Stimulated activated CD4-positive, alpha-beta T cell treated with anti-CD3 and anti-CD28 coated beads, Interleukin-1b, Interleukin-23, amount 100 ng/mL, for 1 hour (primary cell): ENCODE measurements around the gene SH2D1B.
"Not testable (repeated sequence)": the region's sequence is repeated elsewhere in the genome, so short reads cannot be mapped to it uniquely, and the experiment has no call there.

Experiments used
- DNase-seq, 2 donors: peaks; one replicate each; pipeline ENCODE4 v3.0.0-alpha.2; 2020; ENCODE audit warnings: low read depth in 2 of 2

The SH2D1B gene

DNA sequence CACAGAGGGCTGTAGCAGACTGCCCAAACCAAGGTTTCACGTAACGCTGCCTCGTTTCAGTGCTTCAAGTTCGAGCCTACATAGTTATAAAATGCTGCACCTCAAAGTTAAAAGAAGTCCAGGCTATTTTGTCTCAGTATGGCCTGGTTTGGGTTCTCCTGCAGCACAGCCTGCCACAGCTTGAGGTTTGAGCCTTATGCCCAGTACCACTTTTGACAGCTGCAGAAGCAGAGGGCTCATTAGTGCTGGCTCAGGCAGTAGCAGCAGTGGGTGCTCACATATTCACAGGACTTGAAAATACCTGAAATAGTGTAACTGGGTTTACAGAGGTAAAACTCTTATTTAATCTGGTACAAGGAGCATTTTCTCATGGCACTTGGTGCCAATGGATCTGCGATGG lies 50.6 kb downstream of the SH2D1B start:
- no peak for DNase-seq

DNA sequence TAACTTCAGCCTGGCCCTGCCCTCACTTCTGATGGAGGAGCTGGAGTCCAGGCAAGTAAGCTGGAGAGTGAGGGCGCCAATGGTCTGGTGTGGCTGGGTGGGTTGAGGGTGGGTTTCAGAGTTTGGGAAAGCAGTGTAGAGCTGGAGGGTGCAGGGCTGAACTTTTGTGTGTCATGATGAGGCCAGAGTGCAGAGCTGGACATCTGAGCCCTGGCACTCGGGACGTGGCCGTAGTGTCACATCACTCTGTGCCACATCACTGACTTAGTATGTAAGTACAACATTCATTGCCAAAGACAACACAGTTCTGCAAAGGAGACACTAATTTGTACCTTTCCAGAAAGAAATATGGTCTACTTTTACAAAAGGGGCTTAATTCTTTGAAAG lies 51.1 kb downstream of the SH2D1B start:
- DNase-seq, result no peak

DNA sequence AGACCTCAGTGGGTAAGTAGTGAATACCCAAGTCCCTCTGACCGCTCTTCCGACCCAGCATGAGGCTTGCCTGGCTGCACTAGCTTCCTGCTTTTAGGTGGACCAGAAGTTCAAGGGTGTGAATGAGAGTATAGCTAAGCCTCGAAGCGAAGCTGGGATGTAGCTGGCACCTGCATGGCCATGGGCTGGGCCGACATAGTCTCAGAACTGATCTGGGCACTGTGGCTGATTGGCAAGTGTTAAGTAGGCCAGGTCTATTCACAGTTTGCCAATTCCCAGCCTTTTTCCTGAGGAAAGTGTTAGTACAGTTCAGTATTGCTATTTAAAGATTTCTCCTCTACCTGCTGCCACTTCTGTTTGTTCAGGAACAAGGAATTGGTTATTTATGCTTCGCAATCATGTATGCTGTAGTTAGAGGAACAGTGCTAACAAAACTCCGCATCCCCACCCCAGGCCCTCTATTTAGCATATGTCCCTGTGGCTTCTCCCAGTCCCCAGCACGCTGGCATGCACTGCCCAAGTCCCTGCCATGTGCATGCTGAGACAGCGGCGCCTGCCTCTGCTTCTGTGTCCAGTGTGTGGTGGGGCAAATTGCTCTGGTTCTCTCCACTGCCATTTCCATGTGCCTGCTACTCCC lies 51.6 kb downstream of the SH2D1B start:
- DNase-seq, result no peak

DNA sequence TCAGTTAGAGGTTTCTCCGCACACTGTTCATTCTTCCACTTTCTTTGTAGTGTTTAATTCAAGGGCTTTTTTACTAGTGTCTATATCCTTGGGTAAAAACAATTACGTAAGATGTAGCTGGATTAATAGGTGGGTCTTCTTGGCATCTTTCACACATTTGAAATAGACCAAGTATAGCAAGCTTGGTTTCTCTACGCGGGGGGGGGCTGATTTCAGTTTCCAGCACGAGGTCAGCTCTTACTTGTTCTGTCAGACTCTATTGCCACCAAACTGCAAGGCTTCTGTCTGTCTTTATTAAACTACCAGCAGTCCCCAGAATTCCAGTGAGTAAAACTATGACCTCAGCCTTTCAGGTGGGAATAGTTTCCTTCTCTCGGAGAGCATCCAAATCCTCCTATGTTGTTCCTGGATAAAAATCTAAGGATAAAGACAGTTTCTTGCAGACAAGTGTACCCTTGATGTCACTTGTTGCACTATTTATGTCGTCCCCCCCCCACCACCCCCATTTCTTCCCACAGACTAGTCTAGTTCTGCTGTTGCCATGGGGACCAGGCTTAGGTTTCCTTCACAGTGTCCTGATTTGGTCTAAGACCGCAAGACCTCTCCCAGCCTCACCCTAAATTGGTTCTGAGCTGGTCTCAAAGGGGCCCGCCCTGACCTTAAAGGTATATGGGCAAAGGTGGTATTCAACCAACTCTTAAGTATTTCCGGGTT lies 52.3 kb downstream of the SH2D1B start:
- DNase-seq, result no peak

DNA sequence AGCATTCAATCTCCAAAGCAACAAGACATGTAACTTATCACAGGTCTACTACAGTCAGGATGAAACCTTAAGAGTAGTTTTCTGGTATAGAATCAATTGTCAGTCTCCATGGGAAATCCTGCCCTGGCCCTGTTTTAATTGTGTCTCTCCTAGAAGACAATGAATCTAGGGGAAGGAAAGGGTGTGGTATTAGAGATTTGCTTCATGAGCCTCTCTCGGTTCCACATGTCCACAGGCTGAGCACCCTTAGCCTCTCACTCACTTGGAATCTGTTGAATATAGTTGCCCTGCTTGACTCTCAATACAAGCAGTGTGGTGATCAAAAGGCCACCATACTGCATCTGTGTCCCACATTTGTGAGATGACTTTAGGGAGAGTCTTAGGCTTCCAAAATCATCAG lies 53.0 kb downstream of the SH2D1B start:
- no peak for DNase-seq

DNA sequence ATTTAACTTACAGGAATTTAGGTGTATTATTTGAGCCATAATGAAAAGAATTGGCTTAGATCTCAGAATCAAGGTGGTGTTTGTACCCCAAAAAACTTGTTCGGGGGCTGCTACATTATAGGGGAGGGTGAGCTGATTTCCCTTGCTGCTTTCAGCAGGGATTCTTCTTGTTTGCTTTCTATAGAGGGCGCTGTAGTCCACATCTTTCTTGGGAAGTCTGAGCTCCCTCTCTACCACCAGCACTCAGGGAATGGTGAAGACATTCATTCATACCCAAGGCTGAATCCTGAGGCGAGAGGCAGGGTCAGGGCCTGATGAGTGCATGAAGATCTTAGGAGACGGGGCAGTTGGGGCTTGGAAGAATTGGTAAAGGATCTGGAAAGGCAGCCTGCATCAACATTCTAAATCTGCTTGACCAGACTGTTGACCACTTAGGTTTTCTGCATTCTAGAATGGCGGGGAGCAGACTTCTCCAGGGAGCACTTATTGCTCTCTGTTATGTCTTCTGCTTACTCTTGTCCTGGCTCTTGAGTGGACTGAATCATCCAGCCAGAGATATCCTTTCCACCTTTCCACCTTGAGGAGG lies 54.2 kb downstream of the SH2D1B start:
- DNase-seq, result no peak

DNA sequence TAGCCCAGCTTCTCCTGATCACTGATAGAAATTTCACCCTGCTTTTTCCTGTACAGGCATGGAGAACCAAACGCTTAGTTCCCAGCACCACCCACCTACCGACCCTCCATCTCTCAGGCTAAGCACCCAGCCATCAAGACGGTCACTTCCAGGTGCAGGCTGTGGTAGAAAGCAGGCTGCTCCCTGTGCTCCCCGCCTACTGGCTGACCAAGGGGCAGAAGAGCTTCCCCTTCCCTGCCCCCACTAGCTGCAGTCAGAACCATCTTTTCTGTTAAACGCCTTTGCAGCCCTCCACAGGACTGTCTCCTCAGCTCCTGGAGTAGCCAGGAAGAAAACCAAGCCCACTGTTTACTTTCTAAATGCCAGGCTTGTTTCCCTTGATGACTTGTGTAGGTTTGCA lies 58.2 kb downstream of the SH2D1B start:
- DNase-seq, result no peak

- DNase-seq, result no peak
Measured at GRCh38 chr1:162353078-162353477, 58.9 kb downstream of the SH2D1B start.

- DNase-seq, result not testable (repeated sequence)
Measured at GRCh38 chr1:162351874-162352273, 60.1 kb downstream of the SH2D1B start.

- DNase-seq, result no peak
Measured at GRCh38 chr1:162351246-162351842, 60.6 kb downstream of the SH2D1B start.

- DNase-seq, result no peak
Measured at GRCh38 chr1:162349635-162350330, 62.2 kb downstream of the SH2D1B start.

GRCh38 chr1:162347281-162347680 lies 64.7 kb downstream of the SH2D1B start:
- DNase-seq, result no peak
